ENCODE results near the gene TMEM187.

The TMEM187 gene

GRCh38 chrX:153935326-153935851 lies 37.2 kb upstream of the TMEM187 start:
- DNase-seq (ENCODE audit: low spot score), result no peak

- DNase-seq (ENCODE audit: low spot score), result no peak
These were observed 35.5 kb upstream of the TMEM187 start for GRCh38 chrX:153937056-153937455.

DNA sequence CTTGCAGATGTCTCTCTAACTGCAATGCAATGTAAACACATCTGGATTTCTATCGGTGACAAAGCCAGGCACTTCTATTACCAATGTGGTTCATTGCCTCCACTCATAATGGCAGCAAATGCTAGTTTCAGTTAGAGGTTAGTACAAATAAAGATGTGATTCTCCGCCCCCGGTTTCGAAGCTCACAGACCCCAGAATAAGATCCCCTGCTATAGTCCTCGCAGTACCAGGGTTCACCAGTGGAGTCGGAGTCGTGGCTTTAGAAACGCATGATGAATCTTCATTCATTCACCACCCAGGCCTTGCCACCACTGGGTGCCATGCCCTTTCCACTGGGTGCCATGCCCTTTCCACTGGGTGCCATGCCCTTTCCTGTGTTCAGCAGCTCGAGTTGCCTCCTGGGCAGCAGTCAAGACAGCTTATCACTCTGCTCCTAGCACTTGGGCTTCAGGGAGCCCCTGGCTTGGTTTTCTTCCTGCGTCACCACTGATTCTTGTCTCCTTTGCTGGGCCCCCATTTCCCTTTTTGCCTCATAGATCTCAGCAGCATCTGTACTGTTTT lies 34.2 kb upstream of the TMEM187 start:
- DNase-seq (ENCODE audit: low spot score), result no peak

DNA sequence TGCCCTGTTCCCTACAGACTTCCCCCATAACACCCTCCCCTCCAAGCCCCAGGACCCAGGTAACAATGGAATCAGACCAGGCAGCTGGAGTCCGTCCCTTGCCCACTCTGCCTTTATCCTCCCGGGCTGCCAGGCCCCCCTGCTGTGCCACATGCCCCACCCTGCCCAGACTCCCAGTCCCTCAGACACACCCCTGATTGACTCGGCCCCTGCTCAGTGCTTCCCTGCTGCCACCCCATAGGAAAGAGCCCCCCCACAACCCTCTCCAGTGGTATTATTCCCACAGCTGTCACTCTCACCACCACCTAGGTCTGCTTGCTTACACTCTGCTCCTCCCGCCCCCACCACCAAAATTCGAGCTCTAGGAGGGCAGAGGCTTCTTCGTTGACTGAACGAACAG lies 33.0 kb upstream of the TMEM187 start:
- DNase-seq (ENCODE audit: low spot score), result no peak

- no peak for DNase-seq (ENCODE audit: low spot score)
These were observed 31.0 kb upstream of the TMEM187 start for GRCh38 chrX:153941336-153942252.

- DNase-seq (ENCODE audit: low spot score), result peak; percentile 27
These were observed 28.3 kb upstream of the TMEM187 start, which contains the start of gene RENBP for GRCh38 chrX:153944140-153944799. RENBP (minus strand) TSS chrX:153944643; CDS start chrX:153944610, 33 bp downstream.

- DNase-seq (ENCODE audit: low spot score), result no peak
These were observed 27.8 kb upstream of the TMEM187 start for GRCh38 chrX:153944800-153945150.

DNA sequence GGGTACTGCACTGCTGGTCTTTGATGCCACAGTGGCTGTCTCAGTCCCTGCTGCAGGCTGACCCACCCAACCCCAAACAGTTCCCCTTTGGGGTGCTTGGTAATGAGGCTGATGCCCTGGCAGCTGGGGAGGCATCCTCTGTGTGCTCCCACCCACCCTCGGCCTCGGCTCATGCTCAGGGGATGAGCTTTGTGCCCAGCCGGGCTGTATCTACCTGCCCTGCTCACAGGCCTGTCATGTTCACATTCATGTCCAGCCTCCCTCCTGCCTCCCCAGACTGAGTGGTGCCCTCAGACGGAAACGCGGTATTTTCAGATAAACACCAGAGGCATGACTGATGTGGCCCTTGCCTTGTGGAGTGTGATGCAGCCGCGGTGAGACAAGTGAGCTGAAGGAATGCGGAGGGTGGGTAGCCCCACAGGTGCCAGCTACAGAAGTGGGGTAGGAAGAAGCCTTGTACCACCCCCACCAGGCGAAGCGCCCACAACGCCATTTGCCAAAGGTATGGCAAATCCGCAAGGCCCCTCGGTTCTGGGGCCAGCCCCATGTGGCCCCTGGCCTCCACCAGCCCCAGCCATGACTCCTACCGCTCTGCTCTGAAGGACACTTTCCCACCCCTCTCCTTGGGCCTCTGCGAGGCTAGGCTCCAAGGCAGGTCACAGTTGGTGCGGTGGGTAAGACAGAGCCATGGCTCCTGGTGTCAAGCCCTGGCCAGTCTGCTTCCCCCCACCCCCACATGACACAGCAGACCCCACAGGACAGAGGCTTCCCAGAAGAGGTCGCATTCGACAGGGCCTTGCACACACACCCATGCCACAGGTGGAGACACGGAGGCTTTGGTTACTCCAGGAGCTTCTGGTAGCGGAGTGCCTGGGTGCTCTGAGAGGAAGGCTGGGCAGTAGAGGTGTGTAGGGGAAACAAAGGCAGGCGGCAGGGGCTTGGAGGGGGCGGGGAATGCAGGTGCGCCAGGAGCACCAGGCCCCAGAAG lies 26.3 kb upstream of the TMEM187 start:
- DNase-seq (ENCODE audit: low spot score), result no peak

DNA sequence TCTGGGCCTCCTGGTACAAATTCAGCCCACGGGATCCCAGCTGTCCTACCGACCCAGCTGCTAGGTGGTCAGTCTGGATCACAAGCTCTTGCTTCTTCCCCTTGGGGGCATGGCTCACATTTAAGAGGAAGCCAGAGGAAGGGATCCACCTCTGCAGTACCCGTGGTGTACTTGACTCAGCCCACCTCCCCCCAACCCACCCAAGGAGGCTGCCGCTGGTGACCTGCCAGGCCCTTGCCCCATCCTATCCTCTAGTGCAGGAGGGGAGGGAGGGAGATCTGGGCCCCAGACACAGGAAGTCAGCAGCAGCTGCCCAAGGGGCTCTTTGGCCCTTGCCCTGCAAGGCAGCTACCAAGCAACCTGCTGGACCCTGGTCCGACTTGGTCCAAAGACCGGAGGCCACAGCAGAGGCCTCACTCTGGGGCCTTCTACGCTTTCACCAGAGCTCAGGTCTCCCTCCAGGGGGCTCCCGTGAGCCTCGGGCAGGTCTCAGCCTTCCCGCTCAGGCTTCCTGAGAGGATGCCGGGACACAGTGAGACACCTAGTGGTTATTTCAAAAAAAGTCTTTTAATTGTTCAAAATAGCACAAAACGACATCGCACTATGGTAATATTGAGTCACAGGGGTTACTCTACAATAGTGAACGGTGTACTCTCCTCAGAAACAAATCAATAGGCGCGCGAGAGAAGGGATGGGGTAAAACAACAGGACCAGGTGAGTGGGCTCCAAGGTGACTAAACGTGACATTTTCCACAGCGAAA lies 25.4 kb upstream of the TMEM187 start:
- peak; percentile 86 for DNase-seq (ENCODE audit: low spot score)

- DNase-seq (ENCODE audit: low spot score), result no peak
These were observed 24.5 kb upstream of the TMEM187 start for GRCh38 chrX:153948002-153948466.

- DNase-seq (ENCODE audit: low spot score), result no peak
These were observed 23.4 kb upstream of the TMEM187 start for GRCh38 chrX:153948847-153949805.

DNA sequence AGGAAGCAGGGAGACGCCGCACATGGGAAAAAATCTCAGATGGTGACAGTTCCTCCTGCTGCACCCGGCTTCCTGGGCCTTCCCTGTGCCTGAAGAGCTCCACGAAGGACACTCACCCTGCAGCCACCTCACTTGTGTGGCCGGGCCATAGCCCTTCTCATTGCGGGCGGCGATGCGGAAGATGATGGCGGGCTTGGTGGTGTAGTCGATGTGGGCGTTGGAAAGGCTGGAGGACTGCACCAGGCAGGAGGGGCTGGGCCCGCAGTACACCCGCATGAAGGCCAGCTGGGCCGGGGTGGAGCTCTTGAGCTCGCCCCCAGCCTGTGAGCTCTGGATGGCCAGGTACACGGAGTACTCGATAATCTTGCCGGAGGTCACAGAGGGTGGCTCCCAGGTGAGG lies 22.4 kb upstream of the TMEM187 start:
- DNase-seq (ENCODE audit: low spot score), result no peak

DNA sequence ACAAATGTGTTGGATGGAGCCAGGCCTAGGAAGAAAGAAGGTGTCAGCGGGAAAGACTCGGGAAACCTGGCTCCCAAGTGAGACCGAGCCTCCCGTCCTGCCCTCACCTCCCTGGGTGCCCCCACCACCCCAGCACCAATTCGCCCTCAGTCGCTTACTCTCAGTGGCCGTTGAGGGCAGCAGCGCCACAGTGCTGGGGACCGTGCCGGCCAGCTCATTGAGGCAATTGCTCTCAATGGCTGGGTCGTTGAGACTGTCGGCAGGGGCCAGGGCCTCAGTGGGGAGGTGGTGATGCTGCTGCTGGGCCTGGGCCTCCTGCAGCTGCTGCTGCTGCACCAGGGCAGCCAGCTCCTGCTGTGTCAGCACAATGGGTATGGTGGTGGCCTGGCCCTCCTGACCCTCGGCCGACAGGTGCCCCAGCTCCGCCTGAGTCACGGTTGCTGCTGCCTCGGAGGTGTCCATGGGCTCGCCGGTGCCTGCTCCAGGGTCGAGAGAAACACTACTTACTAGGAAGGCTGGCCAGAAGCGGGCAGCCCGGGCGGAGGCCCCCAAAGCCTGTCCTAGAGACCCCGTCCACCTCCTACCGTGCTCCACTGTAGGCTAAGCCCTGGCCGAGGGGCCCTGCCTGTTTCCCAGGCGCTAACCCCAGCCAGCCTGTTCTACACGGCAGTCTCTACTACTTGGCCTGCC lies 20.7 kb upstream of the TMEM187 start:
- DNase-seq (ENCODE audit: low spot score), result no peak

DNA sequence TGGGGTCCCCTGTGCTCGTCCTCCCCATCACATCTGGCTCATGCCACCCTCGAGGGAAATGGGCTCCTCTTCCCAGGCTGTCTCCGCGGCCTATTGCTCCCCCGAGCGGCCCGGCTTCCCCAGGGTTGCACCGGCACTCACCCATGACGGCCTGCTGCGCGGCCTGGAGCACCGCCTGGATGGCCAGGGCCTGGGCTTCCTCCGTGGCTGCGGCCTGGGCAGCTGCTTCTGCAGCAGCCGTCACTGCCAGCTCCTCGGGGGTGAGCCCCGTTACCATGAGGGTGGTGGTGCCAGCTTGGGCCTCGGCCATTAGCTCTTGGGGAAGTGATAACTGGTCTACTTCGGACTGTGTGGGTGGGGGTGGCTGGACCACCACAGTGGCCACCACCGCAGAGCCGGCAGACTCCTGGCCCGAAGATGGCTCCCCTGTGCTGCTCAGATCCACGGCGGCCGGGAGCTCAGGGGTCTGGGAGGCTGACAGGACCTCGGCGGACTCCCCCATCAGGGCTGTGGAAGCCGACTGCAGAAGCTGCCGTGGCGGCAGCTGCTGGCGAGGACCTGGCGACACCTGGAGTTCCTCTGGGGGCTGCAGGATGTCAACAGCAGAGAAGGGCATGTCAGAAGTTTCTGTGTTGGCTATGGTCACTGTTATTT lies 20.1 kb upstream of the TMEM187 start:
- no peak for DNase-seq (ENCODE audit: low spot score)

DNA sequence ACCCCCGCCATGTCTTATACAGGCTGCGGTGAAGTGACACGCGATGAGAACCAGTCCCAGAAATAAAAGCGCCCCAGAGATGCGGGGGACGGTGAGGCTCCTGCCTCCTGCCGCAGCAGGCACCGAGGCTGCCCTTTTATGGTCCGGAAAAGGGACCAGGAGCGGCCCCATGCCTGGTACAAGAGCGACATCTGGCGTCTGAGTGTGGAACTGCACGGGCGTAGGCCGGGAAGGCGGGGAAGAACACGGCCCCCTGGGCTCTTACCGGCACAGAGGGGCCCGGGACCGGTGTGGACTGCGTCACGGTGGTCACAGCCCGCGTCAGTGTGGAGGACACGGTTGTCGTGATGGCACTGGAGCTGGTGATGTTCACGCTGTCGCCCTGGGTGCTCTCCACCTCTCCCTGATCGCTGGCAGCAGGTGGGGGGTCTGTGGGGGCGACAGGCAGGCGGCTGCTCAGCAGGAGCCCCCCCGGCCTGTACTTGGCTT lies 19.2 kb upstream of the TMEM187 start:
- DNase-seq (ENCODE audit: low spot score), result peak; percentile 58

DNA sequence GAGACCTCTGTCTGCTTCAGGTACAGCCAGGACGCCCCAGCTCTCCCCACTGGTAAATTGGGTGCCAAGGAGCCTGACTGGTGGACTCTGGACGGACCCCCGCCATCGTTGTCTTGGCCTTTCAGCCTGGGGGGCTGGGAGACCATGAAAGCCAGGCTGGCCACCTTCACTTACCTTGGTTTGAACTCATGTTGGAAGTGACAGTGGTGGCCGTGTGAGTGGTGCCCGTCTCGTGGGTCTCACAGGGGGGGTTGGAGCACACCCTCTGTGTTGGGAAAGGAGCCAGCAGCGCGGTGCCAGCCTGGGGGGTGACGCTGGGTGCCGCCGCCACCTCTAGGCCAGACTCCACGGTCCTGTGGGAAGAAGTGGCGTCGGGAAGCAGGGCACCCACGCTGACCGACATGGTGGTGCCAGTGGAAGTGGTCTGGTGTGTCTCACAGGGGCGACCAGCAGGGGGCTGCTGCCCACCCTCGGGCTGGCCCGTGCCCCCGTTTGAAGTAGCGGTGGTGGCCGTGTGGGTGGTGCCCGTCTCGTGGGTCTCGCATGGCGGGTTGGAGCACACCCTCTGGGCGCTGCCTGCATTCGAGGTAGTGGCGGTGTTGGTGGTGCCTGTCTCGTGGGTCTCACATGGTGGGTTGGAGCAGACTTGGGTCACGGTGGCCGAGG lies 18.5 kb upstream of the TMEM187 start:
- no peak for DNase-seq (ENCODE audit: low spot score)

- no peak for DNase-seq (ENCODE audit: low spot score)
These were observed 17.9 kb upstream of the TMEM187 start for GRCh38 chrX:153954558-153955227.

Data from NAMALWA (cell line).